T-cell (primary cell): ENCODE data around the gene NNT. TPM values are rescaled to one million over a fixed set of nuclear protein-coding genes. Genes with fewer than 3 reads are reported as not detected.

Source experiments
- ATAC-seq, 4 experiments: fragments of 200-7000 bp in 3 of 4; fragments of 150-1000 bp in 1 of 4; cut with Tn5 transposase; replicated peaks in 1 of 4; 1 replicate in 3 of 4; 2 replicates in 1 of 4; pipeline ENCODE4 v1.10.0; 2021; ENCODE audit warnings: moderate library complexity in 3 of 4, mild to moderate bottlenecking in 2 of 4, moderate number of reproducible peaks in 1 of 4
- CTCF ChIA-PET, 2 donors: fragments of 300-600 bp; sonication (Branson Sonifier 250); formaldehyde crosslinking; loops; one replicate each; lab custom pipeline; 2022; ENCODE audit warnings: antibody characterized with exemption in 2 of 2; lab: Charles Lee
- POLR2A ChIA-PET, 2 donors: fragments of 300-600 bp; sonication (Branson Sonifier 250); formaldehyde crosslinking; loops; one replicate each; lab custom pipeline; 2022; ENCODE audit warnings: antibody characterized with exemption in 2 of 2; lab: Charles Lee
- DNase-seq, 35 experiments: peaks; one replicate each; pipeline versions ENCODE4 v3.0.0 to v3.0.0-alpha.2; 2013 to 2023
- H3K27ac ChIP-seq: one replicate; pipeline ENCODE4 v1.5.1; 2013; ENCODE audit warnings: low read length
- H3K27me3 ChIP-seq, 2 experiments: replicated peaks in 1 of 2; 1 replicate in 1 of 2; 2 replicates in 1 of 2; pipeline versions ENCODE4 v1.6.1 to v1.7.0; 2013; ENCODE audit warnings: low read length in 1 of 2, mixed read lengths in 1 of 2; ENCODE audit not compliant: control insufficient read depth in 2 of 2, insufficient read depth in 2 of 2; ENCODE audit errors: extremely low read depth in 1 of 2
- H3K36me3 ChIP-seq, 2 donors: 1 replicate in 1 of 2; 2 replicates in 1 of 2; pipeline versions ENCODE4 v1.6.1 to v1.7.0; 2013; ENCODE audit warnings: low read length in 1 of 2; ENCODE audit not compliant: control insufficient read depth in 2 of 2, insufficient read depth in 1 of 2; ENCODE audit errors: extremely low read depth in 1 of 2
- H3K4me1 ChIP-seq, 2 experiments: 1 replicate in 1 of 2; 2 replicates in 1 of 2; pipeline versions ENCODE4 v1.6.1 to v1.7.0; 2013; ENCODE audit warnings: low read length in 2 of 2, mixed read lengths in 1 of 2; ENCODE audit not compliant: insufficient read depth in 2 of 2, control insufficient read depth in 1 of 2; ENCODE audit errors: extremely low read depth in 1 of 2
- H3K4me3 ChIP-seq, 2 donors: 1 replicate in 1 of 2; 2 replicates in 1 of 2; pipeline versions ENCODE4 v1.5.1 to v1.7.0; 2013; ENCODE audit warnings: mild to moderate bottlenecking in 2 of 2, low read length in 1 of 2, moderate library complexity in 1 of 2; ENCODE audit not compliant: control insufficient read depth in 1 of 2; ENCODE audit errors: extremely low read depth in 1 of 2
- H3K9me3 ChIP-seq: 2 replicates; pipeline ENCODE4 v1.7.0; 2013
- H3K27ac Mint-ChIP-seq, 2 donors: one replicate each; pipeline ENCODE4 v1.8.0; 2020 to 2021; ENCODE audit warnings: mild to moderate bottlenecking in 2 of 2, mixed read lengths in 2 of 2
- H3K27me3 Mint-ChIP-seq, 2 donors: one replicate each; pipeline ENCODE4 v1.8.0; 2021 to 2022; ENCODE audit warnings: mixed read lengths in 2 of 2
- H3K36me3 Mint-ChIP-seq: one replicate; pipeline ENCODE4 v1.8.0; 2021; ENCODE audit warnings: mixed read lengths
- H3K4me1 Mint-ChIP-seq, 3 donors: one replicate each; pipeline ENCODE4 v1.8.0; 2020 to 2022; ENCODE audit warnings: mixed read lengths in 3 of 3, mild to moderate bottlenecking in 1 of 3
- H3K4me3 Mint-ChIP-seq, 3 donors: one replicate each; pipeline ENCODE4 v1.8.0; 2020 to 2022; ENCODE audit warnings: mild to moderate bottlenecking in 3 of 3, mixed read lengths in 3 of 3, moderate library complexity in 3 of 3
- H3K9me3 Mint-ChIP-seq, 3 donors: one replicate each; pipeline ENCODE4 v1.8.0; 2020 to 2022; ENCODE audit warnings: mixed read lengths in 3 of 3
- WGBS: methylation state at CpG from one replicate; pipeline ENCODE4 v1.1.5; 2013; ENCODE audit warnings: missing lambda C conversion rate; ENCODE audit not compliant: insufficient coverage; 5-methylcytosine and 5-hydroxymethylcytosine counted together
- total RNA-seq, 35 experiments: library from RNA in 6 of 35; stranded (reverse) in 6 of 35; fragments of 120-200 nt in 1 of 35; gene quantifications; one replicate each; pipeline versions ENCODE4 v1.2.1 to v1.2.4 and lab custom pipeline; 2013 to 2026

The NNT gene
- total RNA-seq, 5 donors from 2014 or later (not counting 1 experiment from before 2014, with no cell fraction given), result 49.3 to 56.3 (median 52.6) TPM

GRCh38 chr5:43616535-43616934 lies 13.6 kb downstream of the NNT start:
- Mint-ChIP-seq H3K9me3 (no peaks in the 10 kb centered on the region), H3K4me1 (peaks cover 5 to 11% (median 9%) of the 10 kb centered on the region in 3 donors), H3K27me3 (no peaks in the 10 kb centered on the region), H3K27ac (no peak overlapping the region), H3K4me3 (no peak overlapping the region), H3K36me3 (peaks cover 56% of the 10 kb centered on the region)
- CTCF ChIA-PET, result interaction anchor here in 1 of 2 donors (1.3 kb wide), 1 partner anchor 15 kb away, joined by 5 read pairs; no protein-coding TSS in a partner anchor
- no peak for ATAC-seq
- H3K4me1 ChIP-seq, result no peaks in the 10 kb centered on the region
- H3K9me3 ChIP-seq, result no peaks in the 10 kb centered on the region
- DNase-seq, result no peak
- peaks cover 0 to 61% of the 10 kb centered on the region in 2 donors for H3K36me3 ChIP-seq
- no peak overlapping the region for H3K27ac ChIP-seq
- no peak overlapping the region for H3K4me3 ChIP-seq
- no CpG with 5 or more reads among the region's 1 CpG for WGBS
- no peaks in the 10 kb centered on the region for H3K27me3 ChIP-seq
- POLR2A ChIA-PET, result interaction anchor here (0.5 to 0.6 kb wide), 2 partner anchors 10 to 64 kb away, joined by 3 read pairs; no protein-coding TSS in a partner anchor

- Histone ChIP-seq H3K4me1 (no peaks in the 10 kb centered on the region), H3K9me3 (no peaks in the 10 kb centered on the region), H3K4me3 (no peak overlapping the region), H3K27me3 (no peaks in the 10 kb centered on the region), H3K36me3 (peaks cover 0 to 53% of the 10 kb centered on the region in 2 donors), H3K27ac (no peak overlapping the region)
- no CpG with 5 or more reads among the region's 2 CpGs for WGBS
- Mint-ChIP-seq H3K27me3 (no peaks in the 10 kb centered on the region), H3K27ac (no peak overlapping the region), H3K36me3 (peaks cover 46% of the 10 kb centered on the region), H3K4me1 (peaks cover 14 to 17% (median 17%) of the 10 kb centered on the region in 3 donors), H3K9me3 (no peaks in the 10 kb centered on the region), H3K4me3 (no peak overlapping the region)
- ATAC-seq, result no peak
- DNase-seq, result no peak
- POLR2A ChIA-PET, result no interaction called here
- CTCF ChIA-PET, result interaction anchor here in 1 of 2 donors (0.6 kb wide), 1 partner anchor 644 kb away, joined by 3 read pairs; no protein-coding TSS in a partner anchor
Observed at GRCh38 chr5:43619380-43619779, 16.4 kb downstream of the NNT start.

GRCh38 chr5:43619911-43620310 lies 16.9 kb downstream of the NNT start:
- Histone ChIP-seq H3K4me3 (no peak overlapping the region), H3K4me1 (no peaks in the 10 kb centered on the region), H3K9me3 (no peaks in the 10 kb centered on the region), H3K27me3 (no peaks in the 10 kb centered on the region), H3K27ac (no peak overlapping the region), H3K36me3 (peaks cover 0 to 51% of the 10 kb centered on the region in 2 donors)
- H3K4me3 Mint-ChIP-seq, result no peak overlapping the region
- peaks cover 14 to 19% (median 17%) of the 10 kb centered on the region in 3 donors for H3K4me1 Mint-ChIP-seq
- no peak overlapping the region for H3K27ac Mint-ChIP-seq
- no peaks in the 10 kb centered on the region for H3K9me3 Mint-ChIP-seq
- WGBS, result 100% methylated on average over 2 of the region's 3 CpGs
- no peaks in the 10 kb centered on the region for H3K27me3 Mint-ChIP-seq
- DNase-seq (no peak), ATAC-seq (no peak)
- ChIA-PET POLR2A (no interaction called here), CTCF (interaction anchor here in 1 of 2 donors (1.6 kb wide), 1 partner anchor 12 kb away, joined by 3 read pairs; no protein-coding TSS in a partner anchor)
- H3K36me3 Mint-ChIP-seq, result peaks cover 46% of the 10 kb centered on the region

GRCh38 chr5:43620944-43621505 lies 18.0 kb downstream of the NNT start:
- DNase-seq (no peak), ATAC-seq (no peak)
- Histone ChIP-seq H3K27ac (no peak overlapping the region), H3K27me3 (no peaks in the 10 kb centered on the region), H3K4me3 (no peak overlapping the region), H3K4me1 (no peaks in the 10 kb centered on the region), H3K9me3 (no peaks in the 10 kb centered on the region), H3K36me3 (peaks cover 0 to 44% of the 10 kb centered on the region in 2 donors)
- no CpG with 5 or more reads among the region's 4 CpGs for WGBS
- ChIA-PET CTCF (interaction anchor here in 1 of 2 donors (0.8 to 1.6 kb wide), 2 partner anchors 11 to 12 kb away, joined by 3 to 4 read pairs; no protein-coding TSS in a partner anchor), POLR2A (interaction anchor here (0.6 kb wide), 2 partner anchors 145 to 485 kb away, joined by 3 to 5 read pairs; no protein-coding TSS in a partner anchor)
- H3K27ac Mint-ChIP-seq, result no peak overlapping the region
- H3K36me3 Mint-ChIP-seq, result peaks cover 39% of the 10 kb centered on the region
- no peaks in the 10 kb centered on the region for H3K9me3 Mint-ChIP-seq
- H3K4me3 Mint-ChIP-seq, result no peak overlapping the region
- no peaks in the 10 kb centered on the region for H3K27me3 Mint-ChIP-seq
- H3K4me1 Mint-ChIP-seq, result peaks cover 14 to 19% (median 17%) of the 10 kb centered on the region in 3 donors

GRCh38 chr5:43622074-43622473 lies 19.1 kb downstream of the NNT start:
- POLR2A ChIA-PET, result no interaction called here
- H3K4me3 Mint-ChIP-seq, result no peak overlapping the region
- Histone ChIP-seq H3K27me3 (no peaks in the 10 kb centered on the region), H3K27ac (no peak overlapping the region), H3K4me3 (no peak overlapping the region), H3K9me3 (no peaks in the 10 kb centered on the region), H3K36me3 (peaks cover 0 to 39% of the 10 kb centered on the region in 2 donors), H3K4me1 (no peaks in the 10 kb centered on the region)
- H3K9me3 Mint-ChIP-seq, result no peaks in the 10 kb centered on the region
- ATAC-seq, result no peak
- CTCF ChIA-PET, result no interaction called here
- peaks cover 14 to 17% (median 14%) of the 10 kb centered on the region in 3 donors for H3K4me1 Mint-ChIP-seq
- H3K27ac Mint-ChIP-seq, result no peak overlapping the region
- 97% methylated on average over 2 of the region's 3 CpGs for WGBS
- DNase-seq, result no peak
- no peaks in the 10 kb centered on the region for H3K27me3 Mint-ChIP-seq
- peaks cover 40% of the 10 kb centered on the region for H3K36me3 Mint-ChIP-seq

GRCh38 chr5:43623048-43623680 lies 20.2 kb downstream of the NNT start:
- Mint-ChIP-seq H3K9me3 (no peaks in the 10 kb centered on the region), H3K4me3 (no peak overlapping the region), H3K4me1 (peaks cover 13 to 17% (median 14%) of the 10 kb centered on the region in 3 donors), H3K27ac (peak overlapping the region in 1 of 2 donors; percentile 6), H3K27me3 (no peaks in the 10 kb centered on the region), H3K36me3 (peaks cover 38% of the 10 kb centered on the region)
- DNase-seq (no peak), ATAC-seq (no peak)
- Histone ChIP-seq H3K27me3 (no peaks in the 10 kb centered on the region), H3K27ac (no peak overlapping the region), H3K9me3 (no peaks in the 10 kb centered on the region), H3K4me3 (no peak overlapping the region), H3K4me1 (no peaks in the 10 kb centered on the region), H3K36me3 (peaks cover under 1 to 33% of the 10 kb centered on the region in 2 donors)
- CTCF ChIA-PET, result interaction anchor here (0.6 to 0.7 kb wide), 3 partner anchors 8 to 34 kb away, joined by 3 to 6 read pairs (median 4); no protein-coding TSS in a partner anchor
- POLR2A ChIA-PET, result no interaction called here
- 100% methylated on average over 3 of the region's 3 CpGs for WGBS
